ENCODE measurements around the gene CEPT1.

- TF ChIP-seq CTCF (conservative IDR thresholded peaks at IDR 0.05) (no peak), ZFX (IDR thresholded peaks at IDR 0.05) (no peak)
Observed at GRCh38 chr1:111127923-111128643, 11.9 kb upstream of the CEPT1 start.
